Measurements from ENCODE around the gene CABCOCO1. TPM values are rescaled to one million over a fixed set of nuclear protein-coding genes. Genes with fewer than 3 reads are reported as not detected.

The CABCOCO1 gene
- total and polyA plus RNA-seq, 2 of the 13 experiments (the other 11 are each of a cell fraction or from before 2014, with no cell fraction given): not detected

DNA sequence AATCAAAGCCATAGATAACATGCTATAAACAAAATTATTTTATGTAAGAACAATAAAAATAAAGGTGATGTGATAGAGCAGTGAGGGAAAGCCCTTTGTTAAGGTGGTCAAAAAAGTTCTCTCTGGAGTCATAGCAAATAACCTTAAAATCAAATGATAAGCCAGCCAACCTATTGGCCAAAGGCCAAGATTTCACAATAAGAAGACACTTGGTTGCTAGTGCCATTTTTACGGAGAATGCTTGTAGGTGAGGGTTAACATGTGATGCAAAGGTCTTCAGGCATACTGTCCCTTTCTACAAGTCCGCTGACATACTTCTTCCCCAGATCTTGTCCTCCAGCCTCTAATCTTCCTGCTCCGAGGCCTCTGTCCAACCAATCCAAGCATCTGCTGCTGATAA lies 140.5 kb downstream of the CABCOCO1 start:
- Histone ChIP-seq H3K27me3 (ENCODE audit: control insufficient read depth in 1 of 2, insufficient read depth in 2 of 2, low read length in 2 of 2) (no peaks in the 10 kb centered on the region), H3K79me2 (ENCODE audit: insufficient read depth, low read length) (no peaks in the 10 kb centered on the region), H3K9me3 (ENCODE audit: low read length) (no peaks in the 10 kb centered on the region), H3K27ac (ENCODE audit: extremely low read length, insufficient read depth, low read length) (no peak overlapping the region), H2AFZ (ENCODE audit: low read length) (no peak overlapping the region), H3K4me3 (replicated peaks in 1 of 3; ENCODE audit: insufficient read depth in 1 of 3, low read depth in 2 of 3, low read length in 3 of 3) (no peak overlapping the region), H3K9ac (ENCODE audit: insufficient read depth, low read depth, low read length) (no peak overlapping the region), H4K20me1 (ENCODE audit: insufficient read depth, low read length) (no peaks in the 10 kb centered on the region), H3K4me2 (ENCODE audit: low read depth, low read length) (no peak overlapping the region), H3K36me3 (replicated peaks in 1 of 2; ENCODE audit: control insufficient read depth in 1 of 2, insufficient read depth in 2 of 2, low read length in 2 of 2) (no peaks in the 10 kb centered on the region), H3K4me1 (ENCODE audit: insufficient read depth, low read length) (no peaks in the 10 kb centered on the region)
- in situ Hi-C loops (cut with HindIII; ENCODE audit: extremely low pct_ligation_motif_present, low pct_unique_long_range_greater_than_20kb): no loop called here
- DNase-seq (ENCODE audit: low spot score): no peak
- 67% methylated on average over 3 of the region's 3 CpGs for WGBS (ENCODE audit: low lambda C conversion rate)
- ChIA-PET CTCF (ENCODE audit: low intra/inter-chr PET ratio, low total read pairs) (no interaction called here), POLR2A (no interaction called here)
- intact Hi-C loops (cut with micrococcal nuclease; ENCODE audit: unreplicated experiment): no loop called here
- FAIRE-seq: no peak
- TF ChIP-seq KMT2B (CRISPR knock-in tag; IDR thresholded peaks at IDR 0.05): no peak
- no peak for TF ChIP-seq ZZZ3 (CRISPR knock-in tag; IDR thresholded peaks at IDR 0.05; ENCODE audit: borderline replicate concordance)
- no peak for TF ChIP-seq ZBTB14 (CRISPR knock-in tag; IDR thresholded peaks at IDR 0.05)
- TF ChIP-seq, protein P1, sequence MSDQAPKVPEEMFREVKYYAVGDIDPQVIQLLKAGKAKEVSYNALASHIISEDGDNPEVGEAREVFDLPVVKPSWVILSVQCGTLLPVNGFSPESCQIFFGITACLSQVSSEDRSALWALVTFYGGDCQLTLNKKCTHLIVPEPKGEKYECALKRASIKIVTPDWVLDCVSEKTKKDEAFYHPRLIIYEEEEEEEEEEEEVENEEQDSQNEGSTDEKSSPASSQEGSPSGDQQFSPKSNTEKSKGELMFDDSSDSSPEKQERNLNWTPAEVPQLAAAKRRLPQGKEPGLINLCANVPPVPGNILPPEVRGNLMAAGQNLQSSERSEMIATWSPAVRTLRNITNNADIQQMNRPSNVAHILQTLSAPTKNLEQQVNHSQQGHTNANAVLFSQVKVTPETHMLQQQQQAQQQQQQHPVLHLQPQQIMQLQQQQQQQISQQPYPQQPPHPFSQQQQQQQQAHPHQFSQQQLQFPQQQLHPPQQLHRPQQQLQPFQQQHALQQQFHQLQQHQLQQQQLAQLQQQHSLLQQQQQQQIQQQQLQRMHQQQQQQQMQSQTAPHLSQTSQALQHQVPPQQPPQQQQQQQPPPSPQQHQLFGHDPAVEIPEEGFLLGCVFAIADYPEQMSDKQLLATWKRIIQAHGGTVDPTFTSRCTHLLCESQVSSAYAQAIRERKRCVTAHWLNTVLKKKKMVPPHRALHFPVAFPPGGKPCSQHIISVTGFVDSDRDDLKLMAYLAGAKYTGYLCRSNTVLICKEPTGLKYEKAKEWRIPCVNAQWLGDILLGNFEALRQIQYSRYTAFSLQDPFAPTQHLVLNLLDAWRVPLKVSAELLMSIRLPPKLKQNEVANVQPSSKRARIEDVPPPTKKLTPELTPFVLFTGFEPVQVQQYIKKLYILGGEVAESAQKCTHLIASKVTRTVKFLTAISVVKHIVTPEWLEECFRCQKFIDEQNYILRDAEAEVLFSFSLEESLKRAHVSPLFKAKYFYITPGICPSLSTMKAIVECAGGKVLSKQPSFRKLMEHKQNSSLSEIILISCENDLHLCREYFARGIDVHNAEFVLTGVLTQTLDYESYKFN (CRISPR knock-in tag; conservative IDR thresholded peaks at IDR 0.05): no peak
- TF ChIP-seq, protein P2, sequence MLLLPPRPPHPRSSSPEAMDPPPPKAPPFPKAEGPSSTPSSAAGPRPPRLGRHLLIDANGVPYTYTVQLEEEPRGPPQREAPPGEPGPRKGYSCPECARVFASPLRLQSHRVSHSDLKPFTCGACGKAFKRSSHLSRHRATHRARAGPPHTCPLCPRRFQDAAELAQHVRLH (CRISPR knock-in tag; IDR thresholded peaks at IDR 0.05; ENCODE audit: borderline replicate concordance, low read depth): no peak
- no peak for TF ChIP-seq NPAS2 (CRISPR knock-in tag; IDR thresholded peaks at IDR 0.05; ENCODE audit: borderline replicate concordance)
- TF ChIP-seq STAT5B (CRISPR knock-in tag; IDR thresholded peaks at IDR 0.05): no peak
- no peak for TF ChIP-seq FOXP1 (IDR thresholded peaks at IDR 0.05)
- TF ChIP-seq FOXP1 (CRISPR knock-in tag; IDR thresholded peaks at IDR 0.05): no peak
- TF ChIP-seq, protein P3, sequence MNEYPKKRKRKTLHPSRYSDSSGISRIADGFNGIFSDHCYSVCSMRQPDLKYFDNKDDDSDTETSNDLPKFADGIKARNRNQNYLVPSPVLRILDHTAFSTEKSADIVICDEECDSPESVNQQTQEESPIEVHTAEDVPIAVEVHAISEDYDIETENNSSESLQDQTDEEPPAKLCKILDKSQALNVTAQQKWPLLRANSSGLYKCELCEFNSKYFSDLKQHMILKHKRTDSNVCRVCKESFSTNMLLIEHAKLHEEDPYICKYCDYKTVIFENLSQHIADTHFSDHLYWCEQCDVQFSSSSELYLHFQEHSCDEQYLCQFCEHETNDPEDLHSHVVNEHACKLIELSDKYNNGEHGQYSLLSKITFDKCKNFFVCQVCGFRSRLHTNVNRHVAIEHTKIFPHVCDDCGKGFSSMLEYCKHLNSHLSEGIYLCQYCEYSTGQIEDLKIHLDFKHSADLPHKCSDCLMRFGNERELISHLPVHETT (CRISPR knock-in tag; conservative IDR thresholded peaks at IDR 0.05): no peak
- no peak for TF ChIP-seq ATF1 (CRISPR knock-in tag; IDR thresholded peaks at IDR 0.05)
- no peak for TF ChIP-seq CEBPB (IDR thresholded peaks at IDR 0.05; ENCODE audit: borderline replicate concordance, low read depth, low read length)
- TF ChIP-seq, protein P4, sequence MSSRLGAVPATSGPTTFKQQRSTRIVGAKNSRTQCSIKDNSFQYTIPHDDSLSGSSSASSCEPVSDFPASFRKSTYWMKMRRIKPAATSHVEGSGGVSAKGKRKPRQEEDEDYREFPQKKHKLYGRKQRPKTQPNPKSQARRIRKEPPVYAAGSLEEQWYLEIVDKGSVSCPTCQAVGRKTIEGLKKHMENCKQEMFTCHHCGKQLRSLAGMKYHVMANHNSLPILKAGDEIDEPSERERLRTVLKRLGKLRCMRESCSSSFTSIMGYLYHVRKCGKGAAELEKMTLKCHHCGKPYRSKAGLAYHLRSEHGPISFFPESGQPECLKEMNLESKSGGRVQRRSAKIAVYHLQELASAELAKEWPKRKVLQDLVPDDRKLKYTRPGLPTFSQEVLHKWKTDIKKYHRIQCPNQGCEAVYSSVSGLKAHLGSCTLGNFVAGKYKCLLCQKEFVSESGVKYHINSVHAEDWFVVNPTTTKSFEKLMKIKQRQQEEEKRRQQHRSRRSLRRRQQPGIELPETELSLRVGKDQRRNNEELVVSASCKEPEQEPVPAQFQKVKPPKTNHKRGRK (CRISPR knock-in tag; IDR thresholded peaks at IDR 0.05): no peak
- TF ChIP-seq, protein P5, sequence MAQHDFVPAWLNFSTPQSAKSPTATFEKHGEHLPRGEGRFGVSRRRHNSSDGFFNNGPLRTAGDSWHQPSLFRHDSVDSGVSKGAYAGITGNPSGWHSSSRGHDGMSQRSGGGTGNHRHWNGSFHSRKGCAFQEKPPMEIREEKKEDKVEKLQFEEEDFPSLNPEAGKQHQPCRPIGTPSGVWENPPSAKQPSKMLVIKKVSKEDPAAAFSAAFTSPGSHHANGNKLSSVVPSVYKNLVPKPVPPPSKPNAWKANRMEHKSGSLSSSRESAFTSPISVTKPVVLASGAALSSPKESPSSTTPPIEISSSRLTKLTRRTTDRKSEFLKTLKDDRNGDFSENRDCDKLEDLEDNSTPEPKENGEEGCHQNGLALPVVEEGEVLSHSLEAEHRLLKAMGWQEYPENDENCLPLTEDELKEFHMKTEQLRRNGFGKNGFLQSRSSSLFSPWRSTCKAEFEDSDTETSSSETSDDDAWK (CRISPR knock-in tag; IDR thresholded peaks at IDR 0.05): no peak
- TF ChIP-seq ZNF788 (CRISPR knock-in tag; IDR thresholded peaks at IDR 0.05; ENCODE audit: borderline replicate concordance): no peak
- BruUV-seq (replicated peaks): no TSS peak
- ATAC-seq: no peak

Data from HepG2 (cell line).